ENCODE results near the gene CUX1. TPM values are rescaled to one million over a fixed set of nuclear protein-coding genes. Genes with fewer than 3 reads are reported as not detected.
A peak's percentile ranks its signal among the peaks of the same experiment; 100 is the strongest.
"Not testable (repeated sequence)": the region's sequence is repeated elsewhere in the genome, so short reads cannot be mapped to it uniquely, and the experiment has no call there.

CUX1 gene
- total RNA-seq, 2 donors from 2014 or later: 42.0 to 47.5 TPM

- Histone ChIP-seq H3K36me3 (replicated peaks in 1 of 2; ENCODE audit: insufficient read depth in 1 of 2, low read depth in 2 of 2) (peaks cover 0 to 2% of the 10 kb centered on the region in 2 donors), H3K27me3 (no peaks in the 10 kb centered on the region), H3K4me3 (no peak overlapping the region), H3K4me1 (no peaks in the 10 kb centered on the region), H3K27ac (no peak overlapping the region), H3K9me3 (no peaks in the 10 kb centered on the region)
- no peak for TF ChIP-seq POLR2A (IDR thresholded peaks at IDR 0.05)
- TF ChIP-seq CTCF (IDR thresholded peaks at IDR 0.05): no peak
- ATAC-seq: no peak
- 90 to 91% methylated on average over 24 of the region's 24 CpGs for WGBS, 2 donors
- no peak for DNase-seq
- intact Hi-C loops (cut with DNase I): no loop called here
Measured at GRCh38 chr7:102175423-102176170, 358.2 kb downstream of the CUX1 start.

- TF ChIP-seq POLR2A (IDR thresholded peaks at IDR 0.05) (no peak), CTCF (IDR thresholded peaks at IDR 0.05) (no peak)
- no peaks in the 10 kb centered on the region for H3K4me1 ChIP-seq
- ATAC-seq: no peak
Measured at GRCh38 chr7:102178410-102178809, 361.0 kb downstream of the CUX1 start.

GRCh38 chr7:102180727-102181126 is 363.3 kb downstream of the CUX1 start:
- Histone ChIP-seq H3K4me3 (no peak overlapping the region), H3K27me3 (no peaks in the 10 kb centered on the region), H3K4me1 (no peaks in the 10 kb centered on the region), H3K36me3 (replicated peaks in 1 of 2; ENCODE audit: insufficient read depth in 1 of 2, low read depth in 2 of 2) (peaks cover 0 to 2% of the 10 kb centered on the region in 2 donors), H3K9me3 (no peaks in the 10 kb centered on the region), H3K27ac (no peak overlapping the region)
- intact Hi-C loops (cut with DNase I): no loop called here
- WGBS, 2 donors: 90 to 91% methylated on average over 10 of the region's 10 CpGs
- DNase-seq (no peak), ATAC-seq (no peak)
- TF ChIP-seq POLR2A (IDR thresholded peaks at IDR 0.05) (no peak), CTCF (IDR thresholded peaks at IDR 0.05) (no peak)

More at GRCh38 chr7:102178410-102178809, 361.0 kb downstream of the CUX1 start:
- intact Hi-C loops (cut with DNase I): no loop called here
- WGBS, 2 donors: 85% methylated on average over 12 to 17 of the region's 18 CpGs
- Histone ChIP-seq H3K27me3 (no peaks in the 10 kb centered on the region), H3K27ac (no peak overlapping the region), H3K36me3 (replicated peaks in 1 of 2; ENCODE audit: insufficient read depth in 1 of 2, low read depth in 2 of 2) (peaks cover 0 to 2% of the 10 kb centered on the region in 2 donors), H3K4me3 (no peak overlapping the region), H3K9me3 (no peaks in the 10 kb centered on the region)
- DNase-seq: no peak

- Histone ChIP-seq H3K4me1 (no peaks in the 10 kb centered on the region), H3K27me3 (no peaks in the 10 kb centered on the region), H3K9me3 (no peaks in the 10 kb centered on the region), H3K4me3 (no peak overlapping the region), H3K27ac (no peak overlapping the region), H3K36me3 (replicated peaks in 1 of 2; ENCODE audit: insufficient read depth in 1 of 2, low read depth in 2 of 2) (peaks cover 0 to 2% of the 10 kb centered on the region in 2 donors)
- WGBS, 2 donors: 93 to 94% methylated on average over 8 of the region's 8 CpGs
- no peak for DNase-seq
- ATAC-seq: no peak
- intact Hi-C loops (cut with DNase I): no loop called here
- no peak for TF ChIP-seq POLR2A (IDR thresholded peaks at IDR 0.05)
- no peak for TF ChIP-seq CTCF (IDR thresholded peaks at IDR 0.05)
Measured at GRCh38 chr7:102181517-102181916, 364.1 kb downstream of the CUX1 start.

- H3K4me3 ChIP-seq: no peak overlapping the region
- TF ChIP-seq POLR2A (IDR thresholded peaks at IDR 0.05): no peak
- TF ChIP-seq CTCF (IDR thresholded peaks at IDR 0.05): no peak
- H3K27me3 ChIP-seq: no peaks in the 10 kb centered on the region
- peaks cover 0 to 2% of the 10 kb centered on the region in 2 donors for H3K36me3 ChIP-seq (replicated peaks in 1 of 2; ENCODE audit: insufficient read depth in 1 of 2, low read depth in 2 of 2)
- ATAC-seq (no peak), DNase-seq (peak in 1 of 4 donors; percentile 32)
- no peaks in the 10 kb centered on the region for H3K4me1 ChIP-seq
- intact Hi-C loops (cut with DNase I): no loop called here
- no peaks in the 10 kb centered on the region for H3K9me3 ChIP-seq
- no peak overlapping the region for H3K27ac ChIP-seq
- 34 to 51% methylated on average over 3 of the region's 3 CpGs for WGBS, 2 donors
Measured at GRCh38 chr7:102182016-102182415, 364.6 kb downstream of the CUX1 start.

GRCh38 chr7:102183848-102184247 is 366.4 kb downstream of the CUX1 start:
- H3K9me3 ChIP-seq; H3K27me3 ChIP-seq; H3K4me1 ChIP-seq; intact Hi-C loops (cut with DNase I); H3K36me3 ChIP-seq (replicated peaks in 1 of 2; ENCODE audit: insufficient read depth in 1 of 2, low read depth in 2 of 2); H3K4me3 ChIP-seq; DNase-seq; ATAC-seq; H3K27ac ChIP-seq: not testable (repeated sequence)
- WGBS, 2 donors: 95 to 97% methylated on average over 7 of the region's 7 CpGs

Data from body of pancreas (tissue), 4 donors.